AG09319 (cell line): Measurements from ENCODE around the gene TERT.
"Not testable (repeated sequence)": the region's sequence is repeated elsewhere in the genome, so short reads cannot be mapped to it uniquely, and the experiment has no call there.

Experiments
- DNase-seq: peaks from one replicate; pipeline ENCODE4 v3.0.0-alpha.2; 2010; ENCODE audit warnings: low read depth; ENCODE audit errors: extremely low read depth
- CTCF ChIP-seq: IDR thresholded peaks from 2 replicates; pipeline ENCODE4 v1.5.1; 2011; ENCODE audit warnings: low read depth, mild to moderate bottlenecking, inconsistent platforms, low read length, moderate library complexity

The TERT gene

GRCh38 chr5:1294835-1295649, at the start of gene TERT:
Gene TERT, minus strand, starts transcription at chr5:1295068. Its CDS starts 79 bp downstream, at chr5:1294989.
- TF ChIP-seq CTCF, result no peak
- DNase-seq, result no peak

- DNase-seq, result no peak
- TF ChIP-seq CTCF, result no peak
Observed at GRCh38 chr5:1343931-1344901, 49.3 kb upstream of the TERT start.

GRCh38 chr5:1343315-1343751, 48.5 kb upstream of the TERT start:
- DNase-seq, result no peak
- TF ChIP-seq CTCF, result no peak

GRCh38 chr5:1342711-1343110, 47.8 kb upstream of the TERT start:
- not testable (repeated sequence) for DNase-seq

GRCh38 chr5:1342268-1342667, 47.4 kb upstream of the TERT start:
- no peak for TF ChIP-seq CTCF

GRCh38 chr5:1341863-1342262, 47.0 kb upstream of the TERT start:
- DNase-seq, result no peak
- TF ChIP-seq CTCF, result no peak

More at GRCh38 chr5:1342268-1342667, 47.4 kb upstream of the TERT start:
- DNase-seq, result no peak

GRCh38 chr5:1339818-1340210, 44.9 kb upstream of the TERT start:
- not testable (repeated sequence) for DNase-seq

GRCh38 chr5:1339139-1339817, 44.4 kb upstream of the TERT start:
- not testable (repeated sequence) for DNase-seq
